Right lobe of liver (tissue), 6 donors: ENCODE measurements around the gene CITED4. TPM values are rescaled to one million over a fixed set of nuclear protein-coding genes. Genes with fewer than 3 reads are reported as not detected.

Experiments used
- ATAC-seq, 4 donors: fragments of 200-7000 bp; cut with Tn5 transposase; one replicate each; pipeline ENCODE4 v1.9.1; 2020; ENCODE audit warnings: mild to moderate bottlenecking in 4 of 4, moderate library complexity in 4 of 4
- DNase-seq, 3 donors: peaks; one replicate each; pipeline ENCODE4 v3.0.0-alpha.2; 2020
- H3K27ac ChIP-seq, 3 donors: fragments of 200-600 bp; one replicate each; pipeline ENCODE4 v1.8.0; 2022
- H3K27me3 ChIP-seq, 2 donors: fragments of 200-600 bp; one replicate each; pipeline ENCODE4 v1.8.0; 2022
- H3K36me3 ChIP-seq, 4 donors: fragments of 200-600 bp; sonication (generic) in 1 of 4; one replicate each; pipeline versions ENCODE4 v1.5.1 to v1.8.0; 2017 to 2022; ENCODE audit warnings: control low read depth in 1 of 4
- H3K4me1 ChIP-seq, 4 donors: fragments of 200-600 bp; sonication (generic) in 1 of 4; one replicate each; pipeline versions ENCODE4 v1.5.1 to v1.8.0; 2017 to 2022; ENCODE audit warnings: control low read depth in 1 of 4
- H3K4me3 ChIP-seq, 3 donors: fragments of 200-600 bp; one replicate each; pipeline ENCODE4 v1.8.0; 2022
- H3K9me3 ChIP-seq, 4 donors: fragments of 200-600 bp; sonication (generic) in 1 of 4; one replicate each; pipeline versions ENCODE4 v1.5.1 to v1.8.0; 2017 to 2022; ENCODE audit warnings: control low read depth in 1 of 4
- POLR2A ChIP-seq: fragments of 450-650 bp; IDR thresholded peaks from one replicate; pipeline ENCODE4 v1.6.1; 2017; ENCODE audit warnings: antibody characterized with exemption, mild to moderate bottlenecking
- WGBS: methylation state at CpG from one replicate; pipeline ENCODE4 v1.1.6; 2018; ENCODE audit warnings: low coverage, low lambda C conversion rate; ENCODE audit not compliant: insufficient coverage; ENCODE audit errors: missing lambda C conversion rate; 5-methylcytosine and 5-hydroxymethylcytosine counted together
- intact Hi-C, 2 donors: fragments of 100-400 bp; cut with DNase I; formaldehyde crosslinking; loops; one replicate each; pipeline versions ENCODE4 v1.11.2 to v1.14.1; 2022
- total RNA-seq, 6 experiments: library from RNA; depleted of rRNA in 2 of 6; stranded (reverse); fragments of >200 nt in 2 of 6; fragmentation: NEBNext Ultra II Directional in 3 of 6; extraction: Animal tissue kit (Norgen Biotek cat#: 25700) in 3 of 6; gene quantifications; one replicate each; pipeline versions ENCODE4 v1.1.0 to v1.2.4, GENCODE V29; 2016 to 2023
- TF ChIP-seq, protein P1 (sequence below), 4 donors: fragments of 200-600 bp in 3 of 4; fragments of 450-650 bp in 1 of 4; IDR thresholded peaks; one replicate each; pipeline versions ENCODE4 v1.5.1 to v1.8.0; 2016 to 2022; ENCODE audit warnings: antibody characterized with exemption in 4 of 4, mild to moderate bottlenecking in 2 of 4
- donor health status: DM: no; HTN: yes; CAD: no.
- donor health status: DM: no; HTN: no; CAD: no.
- donor health status: DM: no; HTN: no; CAD: no.
- donor health status: DM: no; HTN: yes; CAD: no.
- donor health status: DM: no; HTN: yes; CAD: no.

CITED4 gene
- total RNA-seq, 6 experiments from 2014 or later: 19.0 to 116 (median 25.8) TPM

DNA sequence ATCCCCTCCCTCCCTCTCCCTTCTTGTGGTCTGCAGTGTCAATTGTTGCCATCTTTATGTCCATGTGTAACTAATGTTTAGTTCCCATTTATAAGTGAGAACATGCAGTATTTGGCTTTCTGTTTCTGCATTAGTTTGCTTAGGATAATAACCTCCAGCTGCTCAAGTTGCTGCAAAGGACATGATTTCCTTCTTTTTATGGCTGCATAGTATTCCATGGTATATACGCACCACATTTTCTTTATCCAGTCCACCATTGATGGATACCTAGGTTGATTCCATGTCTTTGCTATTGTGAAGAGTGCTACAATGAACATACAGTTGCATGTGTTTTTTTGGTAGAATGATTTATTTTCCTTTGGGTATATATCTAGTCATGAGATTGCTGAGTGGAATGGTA, 16.3 kb downstream of the CITED4 start:
- intact Hi-C loops: loop anchor here (5.0 to 10.0 kb wide), 3 partner anchors 106 to 211 kb away; no protein-coding TSS in a partner anchor
- Histone ChIP-seq H3K4me1 (peaks cover 0 to 6% (median 3%) of the 10 kb centered on the region in 4 donors), H3K36me3 (no peaks in the 10 kb centered on the region), H3K27me3 (no peaks in the 10 kb centered on the region), H3K27ac (no peak overlapping the region), H3K9me3 (no peaks in the 10 kb centered on the region), H3K4me3 (no peak overlapping the region)
- ATAC-seq: no peak
- WGBS: 88% methylated on average over 1 of the region's 1 CpG
- no peak for DNase-seq
- no peak for TF ChIP-seq POLR2A
- TF ChIP-seq, protein P1, sequence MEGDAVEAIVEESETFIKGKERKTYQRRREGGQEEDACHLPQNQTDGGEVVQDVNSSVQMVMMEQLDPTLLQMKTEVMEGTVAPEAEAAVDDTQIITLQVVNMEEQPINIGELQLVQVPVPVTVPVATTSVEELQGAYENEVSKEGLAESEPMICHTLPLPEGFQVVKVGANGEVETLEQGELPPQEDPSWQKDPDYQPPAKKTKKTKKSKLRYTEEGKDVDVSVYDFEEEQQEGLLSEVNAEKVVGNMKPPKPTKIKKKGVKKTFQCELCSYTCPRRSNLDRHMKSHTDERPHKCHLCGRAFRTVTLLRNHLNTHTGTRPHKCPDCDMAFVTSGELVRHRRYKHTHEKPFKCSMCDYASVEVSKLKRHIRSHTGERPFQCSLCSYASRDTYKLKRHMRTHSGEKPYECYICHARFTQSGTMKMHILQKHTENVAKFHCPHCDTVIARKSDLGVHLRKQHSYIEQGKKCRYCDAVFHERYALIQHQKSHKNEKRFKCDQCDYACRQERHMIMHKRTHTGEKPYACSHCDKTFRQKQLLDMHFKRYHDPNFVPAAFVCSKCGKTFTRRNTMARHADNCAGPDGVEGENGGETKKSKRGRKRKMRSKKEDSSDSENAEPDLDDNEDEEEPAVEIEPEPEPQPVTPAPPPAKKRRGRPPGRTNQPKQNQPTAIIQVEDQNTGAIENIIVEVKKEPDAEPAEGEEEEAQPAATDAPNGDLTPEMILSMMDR (IDR thresholded peaks at IDR 0.05): no peak

DNA sequence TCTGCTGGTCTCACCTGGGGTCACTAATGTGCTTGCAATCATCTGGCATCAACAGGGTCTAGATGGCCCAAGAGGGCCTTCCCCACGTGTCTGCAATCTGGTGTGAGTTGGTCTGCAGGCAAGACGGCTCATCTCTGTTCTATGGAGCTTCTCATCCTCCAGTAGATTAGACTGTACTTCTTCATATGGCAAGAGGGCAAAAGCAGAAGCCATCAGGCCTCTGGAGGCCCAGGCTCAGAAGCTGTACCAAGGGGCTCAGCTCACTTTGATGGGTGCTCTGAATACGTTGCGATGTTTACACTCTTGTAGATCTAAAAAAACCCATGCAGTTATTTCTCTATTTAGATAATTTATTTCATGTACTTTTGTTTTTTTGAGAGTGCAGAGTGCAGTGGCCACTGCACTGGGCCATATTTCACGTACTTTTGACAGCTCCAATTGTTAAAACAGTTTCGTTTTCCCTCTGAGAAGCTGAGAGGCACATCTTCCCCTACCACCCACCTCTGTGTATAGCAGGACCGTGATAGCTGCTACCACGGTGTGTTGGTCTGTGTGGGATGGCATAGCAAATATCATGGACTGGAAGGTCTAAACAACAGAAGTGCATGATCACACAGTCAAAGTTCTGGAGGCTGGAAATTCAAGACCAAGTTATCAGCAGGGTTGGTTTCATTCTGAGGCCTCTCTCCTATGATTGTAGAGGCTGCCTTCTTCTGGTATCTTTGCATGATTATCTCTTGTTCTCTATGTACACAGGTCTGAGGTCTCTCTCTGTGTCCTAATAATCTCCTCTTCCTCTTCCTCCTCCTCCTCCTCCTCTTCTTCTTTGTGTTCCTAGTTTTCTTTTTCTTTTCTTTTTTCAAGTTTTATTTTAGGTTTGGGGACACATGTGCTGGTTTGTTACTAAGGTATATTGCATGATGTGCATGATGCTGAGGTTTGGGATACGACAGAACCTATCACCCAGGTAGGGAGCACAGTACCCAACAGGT, 17.0 kb downstream of the CITED4 start:
- no peak overlapping the region for H3K4me3 ChIP-seq
- peaks cover 0 to 6% (median 3%) of the 10 kb centered on the region in 4 donors for H3K4me1 ChIP-seq
- H3K9me3 ChIP-seq: no peaks in the 10 kb centered on the region
- ATAC-seq (no peak), DNase-seq (no peak)
- H3K27me3 ChIP-seq: no peaks in the 10 kb centered on the region
- intact Hi-C loops: loop anchor here (5.0 to 10.0 kb wide), 3 partner anchors 107 to 210 kb away; no protein-coding TSS in a partner anchor
- no peak overlapping the region for H3K27ac ChIP-seq
- 33% methylated on average over 5 of the region's 9 CpGs for WGBS
- no peaks in the 10 kb centered on the region for H3K36me3 ChIP-seq
- TF ChIP-seq POLR2A: no peak
- TF ChIP-seq, protein P1 (IDR thresholded peaks at IDR 0.05): no peak

DNA sequence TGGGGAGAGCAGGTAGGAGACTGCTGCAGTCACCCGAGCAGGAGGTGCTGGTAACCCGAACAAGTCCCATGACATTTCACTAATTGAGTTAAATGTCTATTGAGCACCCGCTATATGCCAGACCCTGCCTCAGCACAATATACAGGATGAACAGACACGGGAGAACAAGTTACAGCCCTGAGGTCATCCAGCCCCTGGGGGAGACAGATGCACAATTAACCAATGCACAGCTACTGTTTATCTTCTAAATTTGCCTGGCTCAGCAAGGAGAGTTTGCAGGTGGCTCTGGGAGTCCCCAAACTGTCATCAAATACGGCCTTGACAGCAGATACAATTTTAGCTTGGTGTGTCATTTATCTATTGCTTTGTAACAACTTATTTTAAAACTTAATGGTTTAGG, 18.1 kb downstream of the CITED4 start:
- H3K36me3 ChIP-seq: no peaks in the 10 kb centered on the region
- WGBS: 47% methylated on average over 3 of the region's 5 CpGs
- H3K27ac ChIP-seq: no peak overlapping the region
- intact Hi-C loops: loop anchor here in 1 of 2 donors (10.0 kb wide), 2 partner anchors 159 to 209 kb away; no protein-coding TSS in a partner anchor
- H3K4me3 ChIP-seq: no peak overlapping the region
- no peak for TF ChIP-seq POLR2A
- TF ChIP-seq, protein P1 (IDR thresholded peaks at IDR 0.05): no peak
- peaks cover 0 to 6% (median 3%) of the 10 kb centered on the region in 4 donors for H3K4me1 ChIP-seq
- DNase-seq: no peak
- ATAC-seq: no peak
- H3K9me3 ChIP-seq: no peaks in the 10 kb centered on the region
- H3K27me3 ChIP-seq: no peaks in the 10 kb centered on the region

DNA sequence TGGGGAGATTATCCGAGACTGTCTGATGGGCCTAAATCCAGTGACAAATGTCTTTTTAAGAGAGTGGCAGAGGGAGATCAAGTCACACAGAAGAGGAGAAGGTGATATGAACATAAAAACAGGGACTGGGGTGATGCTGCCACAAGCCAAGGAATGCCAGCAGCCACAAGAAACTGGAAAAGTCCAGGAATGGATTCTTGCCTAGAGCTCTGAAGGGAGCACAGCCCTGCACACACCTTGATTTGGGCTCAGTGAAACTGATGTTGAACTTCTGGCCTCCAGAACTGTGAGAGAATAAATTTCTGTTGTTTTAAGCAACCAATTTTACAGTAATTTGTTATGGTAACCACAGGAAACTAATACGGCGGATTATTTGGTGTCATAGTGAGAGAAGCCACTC, 19.5 kb downstream of the CITED4 start:
- H3K4me1 ChIP-seq: no peaks in the 10 kb centered on the region
- H3K27ac ChIP-seq: no peak overlapping the region
- no peak for DNase-seq
- intact Hi-C loops: loop anchor here in 1 of 2 donors (10.0 kb wide), 2 partner anchors 158 to 208 kb away; no protein-coding TSS in a partner anchor
- TF ChIP-seq, protein P1 (IDR thresholded peaks at IDR 0.05): no peak
- TF ChIP-seq POLR2A: no peak
- no peak overlapping the region for H3K4me3 ChIP-seq
- ATAC-seq: no peak
- H3K9me3 ChIP-seq: no peaks in the 10 kb centered on the region
- no peaks in the 10 kb centered on the region for H3K27me3 ChIP-seq
- WGBS: 100% methylated on average over 1 of the region's 3 CpGs
- H3K36me3 ChIP-seq: no peaks in the 10 kb centered on the region
